Thyroid gland (tissue), 4 donors: ENCODE results near the gene USP17L25.
"Not testable (repeated sequence)": the region's sequence is repeated elsewhere in the genome, so short reads cannot be mapped to it uniquely, and the experiment has no call there.

Experiments used
- POLR2A ChIP-seq, 2 donors: fragments of 450-650 bp; IDR thresholded peaks; one replicate each; pipeline ENCODE4 v1.6.1; 2017; ENCODE audit warnings: antibody characterized with exemption in 2 of 2, mild to moderate bottlenecking in 2 of 2, moderate library complexity in 1 of 2
- TF ChIP-seq, protein P1 (sequence below), 6 experiments: fragments of 200-600 bp in 3 of 6; fragments of 450-650 bp in 3 of 6; sonication (generic) in 3 of 6; IDR thresholded peaks; one replicate each; pipeline ENCODE4 v1.5.1; 2016 to 2019; ENCODE audit warnings: antibody characterized with exemption in 6 of 6, mild to moderate bottlenecking in 2 of 6, inconsistent platforms in 1 of 6, moderate library complexity in 1 of 6

DNA sequence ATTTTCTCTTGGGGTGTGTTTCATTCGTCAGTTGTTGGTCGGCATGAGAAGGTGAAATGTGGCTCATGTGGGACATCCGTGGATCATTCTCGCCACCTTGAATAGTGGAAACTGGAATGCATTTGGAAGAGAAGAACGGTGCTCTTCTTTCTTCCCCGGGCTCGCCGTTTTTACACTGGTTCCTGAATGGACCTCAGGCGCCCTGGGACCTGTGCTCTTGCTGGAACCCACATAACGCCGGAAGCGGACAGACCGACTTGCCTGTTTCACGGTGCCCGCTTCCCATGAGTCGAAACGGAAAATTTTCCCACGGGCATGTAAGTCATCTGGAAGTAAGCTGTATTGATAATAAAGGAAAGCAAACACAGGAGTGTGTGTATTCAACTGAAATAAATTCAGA is 21.2 kb downstream of the USP17L25 start:
- TF ChIP-seq, protein P1, sequence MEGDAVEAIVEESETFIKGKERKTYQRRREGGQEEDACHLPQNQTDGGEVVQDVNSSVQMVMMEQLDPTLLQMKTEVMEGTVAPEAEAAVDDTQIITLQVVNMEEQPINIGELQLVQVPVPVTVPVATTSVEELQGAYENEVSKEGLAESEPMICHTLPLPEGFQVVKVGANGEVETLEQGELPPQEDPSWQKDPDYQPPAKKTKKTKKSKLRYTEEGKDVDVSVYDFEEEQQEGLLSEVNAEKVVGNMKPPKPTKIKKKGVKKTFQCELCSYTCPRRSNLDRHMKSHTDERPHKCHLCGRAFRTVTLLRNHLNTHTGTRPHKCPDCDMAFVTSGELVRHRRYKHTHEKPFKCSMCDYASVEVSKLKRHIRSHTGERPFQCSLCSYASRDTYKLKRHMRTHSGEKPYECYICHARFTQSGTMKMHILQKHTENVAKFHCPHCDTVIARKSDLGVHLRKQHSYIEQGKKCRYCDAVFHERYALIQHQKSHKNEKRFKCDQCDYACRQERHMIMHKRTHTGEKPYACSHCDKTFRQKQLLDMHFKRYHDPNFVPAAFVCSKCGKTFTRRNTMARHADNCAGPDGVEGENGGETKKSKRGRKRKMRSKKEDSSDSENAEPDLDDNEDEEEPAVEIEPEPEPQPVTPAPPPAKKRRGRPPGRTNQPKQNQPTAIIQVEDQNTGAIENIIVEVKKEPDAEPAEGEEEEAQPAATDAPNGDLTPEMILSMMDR (IDR thresholded peaks at IDR 0.05) = not testable (repeated sequence)
- TF ChIP-seq POLR2A (IDR thresholded peaks at IDR 0.05) = not testable (repeated sequence)
